IMR-90 (cell line): ENCODE results near the gene MTIF2. TPM values are rescaled to one million over a fixed set of nuclear protein-coding genes. Genes with fewer than 3 reads are reported as not detected.

ENCODE experiments used
- ATAC-seq: fragments of 200-7000 bp; cut with Tn5 transposase; 2 replicates; pipeline ENCODE4 v1.9.1; 2020; ENCODE audit warnings: low read depth, mild to moderate bottlenecking, moderate library complexity
- Bru-seq: library from RNA; stranded (reverse); fragments of 400-500 nt; gene quantifications from one replicate; lab custom pipeline; 2021; lab: Mats Ljungman, UMichigan
- BruChase-seq, 2 experiments: library from RNA; stranded (reverse); fragments of 400-500 nt; gene quantifications; one replicate each; lab custom pipeline; 2021; lab: Mats Ljungman, UMichigan
- BruUV-seq: library from RNA; stranded (reverse); fragments of 400-500 nt; replicated peaks from 2 replicates; lab custom pipeline; 2021; lab: Mats Ljungman, UMichigan
- CTCF ChIA-PET: fragments of 300-600 bp; formaldehyde crosslinking; extraction: SDS; loops from one replicate; lab custom pipeline; 2021; ENCODE audit warnings: antibody characterized with exemption; lab: Yijun Ruan, JAX
- POLR2A ChIA-PET: fragments of 300-600 bp; sonication (Branson Sonifier 250); formaldehyde crosslinking; loops from one replicate; lab custom pipeline; 2022; ENCODE audit warnings: antibody characterized with exemption; ENCODE audit not compliant: unreplicated experiment; lab: Charles Lee
- DNase-seq: peaks from one replicate; pipeline ENCODE4 v3.0.0; 2013
- H2AFZ ChIP-seq: replicated peaks from 2 replicates; pipeline ENCODE3; 2013; ENCODE audit warnings: low read length, mild to moderate bottlenecking; ENCODE audit not compliant: poor library complexity
- H2AK5ac ChIP-seq: 2 replicates; pipeline ENCODE4 v1.6.1; 2013; ENCODE audit warnings: low read depth, low read length, inconsistent platforms
- H2AK9ac ChIP-seq: replicated peaks from 2 replicates; pipeline ENCODE3; 2013; ENCODE audit warnings: mild to moderate bottlenecking, low read depth, low read length, moderate library complexity; ENCODE audit not compliant: poor library complexity
- H2BK120ac ChIP-seq: 2 replicates; pipeline ENCODE4 v1.6.1; 2013; ENCODE audit warnings: low read depth, low read length, inconsistent platforms
- H2BK15ac ChIP-seq: 3 replicates; pipeline ENCODE4 v1.6.1; 2013; ENCODE audit warnings: low read depth, low read length, inconsistent platforms
- H2BK20ac ChIP-seq: 2 replicates; pipeline ENCODE4 v1.6.1; 2013; ENCODE audit warnings: low read depth, mild to moderate bottlenecking, inconsistent platforms, low read length, moderate library complexity
- H2BK5ac ChIP-seq: 2 replicates; pipeline ENCODE4 v1.6.1; 2013; ENCODE audit warnings: mild to moderate bottlenecking, low read depth, low read length, inconsistent platforms; ENCODE audit not compliant: poor library complexity, severe bottlenecking
- H3K14ac ChIP-seq: replicated peaks from 2 replicates; pipeline ENCODE4 v1.6.1; 2013; ENCODE audit warnings: low read depth, low read length, inconsistent platforms
- H3K18ac ChIP-seq: 2 replicates; pipeline ENCODE4 v1.6.1; 2013; ENCODE audit warnings: low read depth, low read length, control low read depth
- H3K23ac ChIP-seq: 2 replicates; pipeline ENCODE4 v1.6.1; 2013; ENCODE audit warnings: low read depth, low read length, inconsistent platforms
- H3K27ac ChIP-seq: 2 replicates; pipeline ENCODE4 v1.5.1; 2013; ENCODE audit warnings: mild to moderate bottlenecking, control low read depth, low read length; ENCODE audit not compliant: insufficient read depth
- H3K27me3 ChIP-seq: 2 replicates; pipeline ENCODE4 v1.6.1; 2013; ENCODE audit warnings: low read length; ENCODE audit not compliant: control insufficient read depth, insufficient read depth
- H3K36me3 ChIP-seq: 2 replicates; pipeline ENCODE4 v1.6.1; 2013; ENCODE audit warnings: low read length, mixed read lengths; ENCODE audit not compliant: control insufficient read depth, insufficient read depth
- H3K4ac ChIP-seq: 2 replicates; pipeline ENCODE4 v1.6.1; 2013; ENCODE audit warnings: low read depth, low read length, inconsistent platforms
- H3K4me1 ChIP-seq: 2 replicates; pipeline ENCODE4 v1.6.1; 2013; ENCODE audit warnings: low read length, mixed read lengths; ENCODE audit not compliant: control insufficient read depth, insufficient read depth
- H3K4me2 ChIP-seq: 2 replicates; pipeline ENCODE4 v1.6.1; 2013; ENCODE audit warnings: low read depth, mild to moderate bottlenecking, control low read depth, low read length, moderate library complexity
- H3K4me3 ChIP-seq: 2 replicates; pipeline ENCODE4 v1.5.1; 2013; ENCODE audit warnings: low read depth, mild to moderate bottlenecking, control low read depth, low read length, moderate library complexity; ENCODE audit not compliant: insufficient read depth
- H3K56ac ChIP-seq: 2 replicates; pipeline ENCODE4 v1.6.1; 2013; ENCODE audit warnings: low read length, inconsistent platforms; ENCODE audit not compliant: insufficient read depth; ENCODE audit errors: extremely low read depth
- H3K79me1 ChIP-seq, 2 experiments: 2 replicates each; pipeline ENCODE4 v1.6.1; 2013; ENCODE audit warnings: low read length in 2 of 2, inconsistent platforms in 1 of 2, low read depth in 1 of 2
- H3K9ac ChIP-seq: 2 replicates; pipeline ENCODE4 v1.6.1; 2013; ENCODE audit warnings: low read depth, low read length, control low read depth
- H3K9me1 ChIP-seq: 2 replicates; pipeline ENCODE4 v1.6.1; 2013; ENCODE audit warnings: low read length, inconsistent platforms; ENCODE audit not compliant: insufficient read depth
- H3K9me3 ChIP-seq: 2 replicates; pipeline ENCODE4 v1.6.1; 2013; ENCODE audit warnings: low read length; ENCODE audit not compliant: control insufficient read depth, insufficient read depth
- H4K20me1 ChIP-seq: 2 replicates; pipeline ENCODE4 v1.6.1; 2013; ENCODE audit warnings: low read length, inconsistent platforms; ENCODE audit not compliant: insufficient read depth
- H4K5ac ChIP-seq: 2 replicates; pipeline ENCODE4 v1.6.1; 2013; ENCODE audit warnings: mild to moderate bottlenecking, low read depth, low read length, control low read depth
- H4K8ac ChIP-seq, 2 experiments: 2 replicates each; pipeline ENCODE4 v1.6.1; 2013; ENCODE audit warnings: low read depth in 2 of 2, low read length in 2 of 2, control low read depth in 1 of 2, inconsistent platforms in 1 of 2
- H4K91ac ChIP-seq: 2 replicates; pipeline ENCODE4 v1.6.1; 2013; ENCODE audit warnings: low read depth, low read length, inconsistent platforms; ENCODE audit not compliant: insufficient read depth
- BHLHE40 ChIP-seq: fragments of 150-350 bp; IDR thresholded peaks from 2 replicates; pipeline ENCODE4 v1.6.1; 2016; ENCODE audit warnings: mild to moderate bottlenecking, low read depth, low read length
- CHD1 ChIP-seq: IDR thresholded peaks from 2 replicates; pipeline ENCODE4 v1.6.1; 2012; ENCODE audit warnings: low read depth, low read length, improper control_type of control experiment
- CTCF ChIP-seq: conservative IDR thresholded peaks from 2 replicates; pipeline ENCODE4 v1.5.1; 2012; ENCODE audit warnings: mild to moderate bottlenecking, low read depth, low read length, improper control_type of control experiment
- FOS ChIP-seq: fragments of 150-350 bp; IDR thresholded peaks from 2 replicates; pipeline ENCODE4 v1.6.1; 2016; ENCODE audit warnings: low read depth, low read length
- MAFK ChIP-seq: IDR thresholded peaks from 2 replicates; pipeline ENCODE4 v1.6.1; 2012; ENCODE audit warnings: low read depth, low read length, improper control_type of control experiment
- MAZ ChIP-seq: IDR thresholded peaks from 2 replicates; pipeline ENCODE4 v1.6.1; 2012; ENCODE audit warnings: low read depth, mild to moderate bottlenecking, low read length, improper control_type of control experiment, moderate library complexity, borderline replicate concordance
- MXI1 ChIP-seq: IDR thresholded peaks from 2 replicates; pipeline ENCODE4 v1.6.1; 2012; ENCODE audit warnings: low read depth, mild to moderate bottlenecking, low read length, moderate library complexity, borderline replicate concordance
- POLR2A ChIP-seq: IDR thresholded peaks from 2 replicates; pipeline ENCODE4 v1.6.1; 2012; ENCODE audit warnings: mild to moderate bottlenecking, low read depth, low read length
- RAD21 ChIP-seq: IDR thresholded peaks from 2 replicates; pipeline ENCODE4 v1.6.1; 2012; ENCODE audit warnings: low read length, improper control_type of control experiment
- SMC3 ChIP-seq: fragments of 150-350 bp; IDR thresholded peaks from 2 replicates; pipeline ENCODE4 v1.6.1; 2016; ENCODE audit warnings: low read depth, mild to moderate bottlenecking, antibody characterized with exemption, low read length, moderate library complexity
- USF2 ChIP-seq: fragments of 150-350 bp; IDR thresholded peaks from 2 replicates; pipeline ENCODE4 v1.6.1; 2017; ENCODE audit warnings: mild to moderate bottlenecking, antibody characterized with exemption, low read length, low read depth
- WGBS, 2 experiments: methylation state at CpG; one replicate each; pipeline versions ENCODE4 v1.1.5 to v1.1.7; 2013; ENCODE audit warnings: missing lambda C conversion rate in 2 of 2; ENCODE audit not compliant: insufficient read length in 1 of 2; ENCODE audit errors: extremely low coverage in 2 of 2; 5-methylcytosine and 5-hydroxymethylcytosine counted together
- dilution Hi-C: fragments of 300-500 bp; cut with HindIII; formaldehyde crosslinking; loops from one replicate; pipeline ENCODE4 v1.14.3; 2018; ENCODE audit warnings: low sequenced_read_pairs; ENCODE audit not compliant: unreplicated experiment
- in situ Hi-C: fragments of 300-500 bp; cut with MboI; formaldehyde crosslinking; loops from 3 replicates; pipeline ENCODE4 v1.14.3; 2019; ENCODE audit warnings: low sequenced_read_pairs, inconsistent platforms, mixed read lengths
- intact Hi-C: fragments of 100-400 bp; cut with micrococcal nuclease; formaldehyde crosslinking; loops from 2 replicates; pipeline ENCODE4 v1.10.0; 2022
- long read RNA-seq: library from polyadenylated mRNA; unstranded; transcript quantifications from one replicate; pipeline ENCODE4 v2.0.0, GENCODE V29; 2021; ENCODE audit not compliant: unreplicated experiment
- polyA plus RNA-seq, 3 experiments: library from polyadenylated mRNA; depleted of rRNA; stranded (reverse); fragments of >200 nt; gene quantifications; 2 replicates each; pipeline ENCODE4 v1.2.3, GENCODE V29; 2012; ENCODE audit warnings: low replicate concordance in 1 of 3
- total RNA-seq: library from RNA; depleted of rRNA; stranded (reverse); fragments of >200 nt; gene quantifications from 2 replicates; pipeline ENCODE4 v1.2.3, GENCODE V29; 2012; rRNA removed

MTIF2 gene
- 22.6 and 33.3 TPM in 2 replicates for total RNA-seq
- polyA plus RNA-seq (2012; rRNA removed) = 9.5 and 10.8 TPM in 2 replicates
- polyA plus RNA-seq (2012; cell fraction: cytosol; rRNA removed) = 2.1 and 3.2 TPM in 2 replicates
- 7.4 and 13.7 TPM in 2 replicates for polyA plus RNA-seq (2012; cell fraction: nucleus; rRNA removed; ENCODE audit: low replicate concordance)
- percentile 65 among the genes with signal in this experiment for Bru-seq, nascent RNA
- percentile 71 among the genes with signal in this experiment for BruChase-seq, experiment 1, labeled RNA remaining after a 6-hour chase
- percentile 62 among the genes with signal in this experiment for BruChase-seq, experiment 2, labeled RNA remaining after a 2-hour chase
- long read RNA-seq, transcript MTIF2-201 (16 exons, 2,528 nt) = major isoform, 8 of 27 reads
- long read RNA-seq, partial matches to known transcripts = 8 of 27 reads
- long read RNA-seq, other reads (novel, unspliced or antisense) = 11 of 27 reads

- H2AFZ ChIP-seq = peak within 1 kb of the TSS; percentile 97
- H2BK120ac ChIP-seq = peak within 1 kb of the TSS; percentile 54; the same call in 1 of the 2 replicates
- TF ChIP-seq CHD1 = no peak
- no peak for TF ChIP-seq MAFK
- TF ChIP-seq SMC3 = peak; percentile 11; the same call in 1 of the 2 replicates
- TF ChIP-seq FOS = no peak
- TF ChIP-seq MXI1 = peak; percentile 3; the same call in 1 of the 2 replicates
- TF ChIP-seq CTCF = 0 out of 2 replicates have a peak, but pooled peaks have one; percentile 11
- peak; percentile 32 for TF ChIP-seq RAD21
- no peak for TF ChIP-seq USF2
- no peak for TF ChIP-seq MAZ
- peak; percentile 65; the same call in 1 of the 2 replicates for TF ChIP-seq BHLHE40
- peak; percentile 81 for TF ChIP-seq POLR2A
- H3K4me2 ChIP-seq = peak within 1 kb of the TSS; percentile 96
- ChIA-PET POLR2A (no interaction called here), CTCF (no interaction called here)
- peak within 1 kb of the TSS; percentile 60 for H3K18ac ChIP-seq
- peak within 1 kb of the TSS; percentile 81 for H2AK5ac ChIP-seq
- H3K14ac ChIP-seq = peak within 1 kb of the TSS; percentile 98
- peak within 1 kb of the TSS; percentile 97 for H3K9ac ChIP-seq
- H3K27me3 ChIP-seq = no peaks in the 10 kb centered on the region
- ATAC-seq (peak; percentile 99), DNase-seq (peak; percentile 91)
- H3K36me3 ChIP-seq = peaks cover 3% of the 10 kb centered on the region; the same call in 1 of the 2 replicates
- H2BK5ac ChIP-seq = peak within 1 kb of the TSS; percentile 80
- H2BK20ac ChIP-seq = peak within 1 kb of the TSS; percentile 41; the same call in 1 of the 2 replicates
- no peaks in the 10 kb centered on the region for H4K20me1 ChIP-seq
- dilution Hi-C loops (no loop called here), intact Hi-C loops (loop anchor here (1.0 kb wide), 1 partner anchor 150 kb away; the partner anchor contains the start of gene CCDC88A), in situ Hi-C loops (no loop called here)
- 0% methylated on average over 18 of the region's 43 CpGs; no CpG with 5 or more reads in 1 of the 2 experiments for WGBS, 2 experiments
- peak within 1 kb of the TSS; percentile 77 for H4K91ac ChIP-seq
- H3K4me1 ChIP-seq = no peaks in the 10 kb centered on the region; the same call in 1 of the 2 replicates
- no peaks in the 10 kb centered on the region for H3K9me1 ChIP-seq
- H4K8ac ChIP-seq = peak within 1 kb of the TSS; percentile 96 to 98
- H3K9me3 ChIP-seq = no peaks in the 10 kb centered on the region
- peak within 1 kb of the TSS; percentile 99 for H3K23ac ChIP-seq
- no TSS peak for BruUV-seq
- peak within 1 kb of the TSS; percentile 96 for H4K5ac ChIP-seq
- peak within 1 kb of the TSS; percentile 94 for H3K4ac ChIP-seq
- H3K27ac ChIP-seq = peak within 1 kb of the TSS; percentile 85
- peak within 1 kb of the TSS; percentile 91 for H3K56ac ChIP-seq
- H3K4me3 ChIP-seq = peak within 1 kb of the TSS; percentile 74
- peaks cover 8 to 14% of the 10 kb centered on the region in 2 experiments; a peak in 2 of 4 replicates for H3K79me1 ChIP-seq
- no peak within 1 kb of the TSS for H2BK15ac ChIP-seq
- peak within 1 kb of the TSS; percentile 1 for H2AK9ac ChIP-seq
These were observed at the start of gene MTIF2 for GRCh38 chr2:55268907-55269644. Gene MTIF2 (minus strand): TSS chr2:55269231. CDS start chr2:55263858, 5,373 bp downstream.
